Smooth muscle cell (in vitro differentiated cells): ENCODE data around the gene CAMKK1. TPM values are rescaled to one million over a fixed set of nuclear protein-coding genes. Genes with fewer than 3 reads are reported as not detected.

ENCODE experiments used
- DNase-seq: peaks from one replicate; lab custom pipeline; 2025; ENCODE audit not compliant: unreplicated experiment; lab: John Stamatoyannopoulos, UW
- H2AFZ ChIP-seq: fragments of 200-600 bp; sonication (generic); 2 replicates; pipeline ENCODE4 v1.6.0; 2016; ENCODE audit warnings: antibody characterized with exemption, low read depth, mild to moderate bottlenecking
- H3F3A ChIP-seq: fragments of 200-600 bp; sonication (generic); 2 replicates; pipeline ENCODE4 v1.6.0; 2017; ENCODE audit warnings: antibody characterized with exemption, low read depth
- H3K27ac ChIP-seq: fragments of 200-600 bp; sonication (generic); 2 replicates; pipeline ENCODE4 v1.5.1; 2016; ENCODE audit warnings: low read depth, mild to moderate bottlenecking
- H3K27me3 ChIP-seq: fragments of 200-600 bp; sonication (generic); 2 replicates; pipeline ENCODE4 v1.6.1; 2016; ENCODE audit warnings: low read depth, mild to moderate bottlenecking
- H3K36me3 ChIP-seq: fragments of 200-600 bp; sonication (generic); 2 replicates; pipeline ENCODE4 v1.5.1; 2016; ENCODE audit warnings: low read depth
- H3K4me1 ChIP-seq: fragments of 200-600 bp; sonication (generic); 2 replicates; pipeline ENCODE4 v1.5.1; 2016; ENCODE audit warnings: low read depth
- H3K4me2 ChIP-seq: fragments of 200-600 bp; sonication (generic); 2 replicates; pipeline ENCODE4 v1.6.0; 2016; ENCODE audit warnings: mild to moderate bottlenecking
- H3K4me3 ChIP-seq: fragments of 200-600 bp; sonication (generic); 2 replicates; pipeline ENCODE4 v1.5.1; 2016; ENCODE audit warnings: mild to moderate bottlenecking
- H3K79me2 ChIP-seq: fragments of 200-600 bp; sonication (generic); 2 replicates; pipeline ENCODE4 v1.6.0; 2016; ENCODE audit warnings: low read depth, mild to moderate bottlenecking
- H3K9ac ChIP-seq: fragments of 200-600 bp; sonication (generic); 2 replicates; pipeline ENCODE4 v1.6.0; 2016; ENCODE audit warnings: low read depth
- H3K9me3 ChIP-seq: fragments of 200-600 bp; sonication (generic); replicated peaks from 2 replicates; pipeline ENCODE4 v1.5.1; 2016; ENCODE audit warnings: low read depth
- H4K20me1 ChIP-seq: fragments of 200-600 bp; sonication (generic); 2 replicates; pipeline ENCODE4 v1.6.0; 2016; ENCODE audit warnings: low read depth
- CTCF ChIP-seq: fragments of 200-600 bp; sonication (generic); IDR thresholded peaks from 2 replicates; pipeline ENCODE4 v1.5.1; 2017; ENCODE audit warnings: borderline replicate concordance, mild to moderate bottlenecking, antibody characterized with exemption; ENCODE audit not compliant: insufficient read depth, poor library complexity, severe bottlenecking
- WGBS: methylation state at CpG from one replicate; pipeline ENCODE4 v1.1.7; 2016; ENCODE audit warnings: low lambda C conversion rate; 5-methylcytosine and 5-hydroxymethylcytosine counted together
- polyA plus RNA-seq: library from polyadenylated mRNA; unstranded; fragments of >200 nt; fragmentation: Nextera tagmentation; extraction: Ambion mirVana; gene quantifications from 2 replicates; pipeline ENCODE4 v1.2.1, GENCODE V29; 2016
- total RNA-seq: library from RNA; depleted of rRNA; stranded (reverse); fragments of >200 nt; gene quantifications from 2 replicates; pipeline ENCODE4 v1.2.3, GENCODE V29; 2014

Gene CAMKK1
- total and polyA plus RNA-seq, 2 experiments from 2014 or later, result 8.1 to 8.8 TPM

GRCh38 chr17:3928406-3928805 is 35.6 kb upstream of the CAMKK1 start:
- H3K27me3 ChIP-seq, result no peaks in the 10 kb centered on the region
- H3K4me3 ChIP-seq, result no peak overlapping the region
- H3K9me3 ChIP-seq, result no peaks in the 10 kb centered on the region
- H3K27ac ChIP-seq, result no peak overlapping the region
- no peak overlapping the region for H3K9ac ChIP-seq
- no peaks in the 10 kb centered on the region for H3K79me2 ChIP-seq
- no peak overlapping the region for H2AFZ ChIP-seq
- H3K36me3 ChIP-seq, result no peaks in the 10 kb centered on the region
- WGBS, result 94% methylated on average over 16 of the region's 16 CpGs
- H3K4me1 ChIP-seq, result no peaks in the 10 kb centered on the region
- no peak overlapping the region for H3K4me2 ChIP-seq
- no peaks in the 10 kb centered on the region for H4K20me1 ChIP-seq
- no peak for TF ChIP-seq CTCF
- no peaks in the 10 kb centered on the region for H3F3A ChIP-seq
- no peak for DNase-seq

GRCh38 chr17:3927628-3928340 is 34.9 kb upstream of the CAMKK1 start:
- no peak for DNase-seq
- 72% methylated on average over 15 of the region's 15 CpGs for WGBS
- Histone ChIP-seq H3K4me2 (no peak overlapping the region), H3K9ac (no peak overlapping the region), H4K20me1 (no peaks in the 10 kb centered on the region), H3K4me1 (no peaks in the 10 kb centered on the region), H2AFZ (no peak overlapping the region), H3K36me3 (no peaks in the 10 kb centered on the region), H3K4me3 (no peak overlapping the region), H3K9me3 (no peaks in the 10 kb centered on the region), H3F3A (no peaks in the 10 kb centered on the region), H3K27ac (no peak overlapping the region), H3K27me3 (no peaks in the 10 kb centered on the region), H3K79me2 (no peaks in the 10 kb centered on the region)
- TF ChIP-seq CTCF, result no peak

DNA sequence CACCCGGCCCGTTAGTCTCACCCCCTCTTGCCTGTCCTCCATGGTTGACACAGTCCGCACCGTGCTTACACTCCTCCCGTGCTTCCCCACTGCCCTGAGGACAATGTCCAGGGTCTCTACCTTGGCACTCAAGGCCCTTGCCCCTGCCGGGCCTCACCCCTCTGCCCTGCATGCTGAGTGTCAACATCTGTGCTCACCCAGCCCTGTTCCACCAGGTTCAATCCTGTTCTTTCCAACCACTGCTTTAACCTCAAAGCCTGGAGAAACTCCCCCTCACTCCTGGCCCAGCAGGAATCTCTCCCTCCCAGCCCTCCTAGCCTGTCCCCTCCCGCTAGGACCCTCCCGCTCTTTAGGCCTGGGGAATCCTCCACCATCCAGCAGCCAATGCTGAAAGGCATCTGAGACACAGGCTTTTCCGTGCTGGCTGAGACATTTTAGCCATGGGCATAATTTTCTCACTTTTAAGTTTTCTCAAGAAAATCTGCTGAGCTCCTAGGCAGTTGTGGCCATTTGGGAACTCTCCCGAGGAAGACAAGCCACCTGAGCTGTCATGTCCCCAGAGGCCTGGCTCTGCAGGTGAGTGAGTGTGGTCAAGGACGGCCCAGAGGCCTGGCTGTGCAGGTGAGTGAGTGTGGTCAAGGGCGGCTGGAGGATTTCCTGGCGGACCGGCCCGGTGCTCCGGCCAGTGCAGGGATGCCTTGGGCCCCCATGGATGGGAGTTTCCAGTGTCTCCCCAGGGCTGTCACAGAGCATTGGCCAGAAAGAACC is 34.2 kb upstream of the CAMKK1 start:
- no peak for DNase-seq

More for the DNA sequence above, 34.2 kb upstream of the CAMKK1 start:
- Histone ChIP-seq H3K27ac (no peak overlapping the region), H2AFZ (no peak overlapping the region), H3K9me3 (no peaks in the 10 kb centered on the region), H3K4me1 (no peaks in the 10 kb centered on the region), H3K4me3 (no peak overlapping the region), H3K79me2 (no peaks in the 10 kb centered on the region), H3F3A (no peaks in the 10 kb centered on the region), H3K4me2 (no peak overlapping the region), H4K20me1 (no peaks in the 10 kb centered on the region), H3K27me3 (no peaks in the 10 kb centered on the region), H3K36me3 (no peaks in the 10 kb centered on the region), H3K9ac (no peak overlapping the region)
- TF ChIP-seq CTCF, result no peak
- 81% methylated on average over 16 of the region's 16 CpGs for WGBS
